Measurements from ENCODE around the gene FOXD4L5.
"Not testable (repeated sequence)": the region's sequence is repeated elsewhere in the genome, so short reads cannot be mapped to it uniquely, and the experiment has no call there.

The FOXD4L5 gene

DNA sequence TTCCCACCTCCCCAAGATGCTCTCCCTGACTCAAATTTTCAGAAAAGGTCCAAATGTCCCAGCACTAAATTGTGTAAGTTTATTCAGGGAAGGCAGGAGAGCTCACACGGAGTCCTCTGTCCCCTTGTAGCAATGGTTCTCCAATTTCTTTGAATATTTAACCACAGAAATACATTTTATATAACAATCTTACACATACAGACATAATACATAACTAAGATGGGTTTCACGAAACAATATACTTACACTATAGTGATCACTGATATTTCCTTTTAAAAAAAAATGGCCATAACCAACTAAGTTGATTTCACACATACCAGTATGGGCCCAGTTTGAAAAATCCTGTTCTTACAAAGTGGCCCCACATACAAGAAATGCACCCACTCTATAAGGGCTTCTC is at the start of gene FOXD4L5:
Gene FOXD4L5 (minus strand): TSS at position 101 of the 400 bp plus-strand sequence. CDS start 832 bp downstream, outside the sequence.
- H4K20me1 ChIP-seq (ENCODE audit: insufficient read depth, low read length); H3F3A ChIP-seq (ENCODE audit: insufficient read depth, low read length); DNase-seq; H3K9me3 ChIP-seq (replicated peaks; ENCODE audit: insufficient read depth, low read length); H3K79me2 ChIP-seq (ENCODE audit: low read length); H2AFZ ChIP-seq (ENCODE audit: low read length); H3K4me3 ChIP-seq (ENCODE audit: low read length); H3K9me2 ChIP-seq (replicated peaks; ENCODE audit: insufficient read depth, low read length); H3K36me3 ChIP-seq (replicated peaks; ENCODE audit: insufficient read depth, low read length); H3K9ac ChIP-seq (ENCODE audit: low read length); H3K4me1 ChIP-seq (ENCODE audit: low read length); H3K27me3 ChIP-seq (replicated peaks; ENCODE audit: insufficient read depth, low read length); H3K27ac ChIP-seq (ENCODE audit: low read length); H3K4me2 ChIP-seq (ENCODE audit: low read depth, low read length): not testable (repeated sequence)

DNA sequence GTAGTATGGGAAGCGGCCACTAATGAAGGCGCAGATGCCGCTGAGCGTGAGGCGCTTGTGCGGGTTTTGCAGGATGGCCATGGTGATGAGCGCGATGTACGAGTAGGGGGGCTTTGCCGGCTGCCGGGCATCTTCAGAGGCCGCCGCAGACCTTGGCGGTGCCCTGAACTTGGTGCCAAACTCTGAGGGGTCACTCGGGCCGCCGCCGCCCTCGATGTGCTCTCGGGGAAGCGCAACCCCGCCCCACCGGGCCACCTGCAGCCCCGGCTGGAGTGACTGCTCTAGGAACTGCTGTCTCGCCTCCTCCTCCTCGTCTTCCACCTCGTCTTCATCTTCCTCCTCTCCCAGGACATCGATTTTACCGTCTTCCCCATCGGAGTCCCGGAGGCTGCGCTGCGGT is 1.1 kb downstream of the FOXD4L5 start:
- not testable (repeated sequence) for H3K27ac ChIP-seq (ENCODE audit: low read length); DNase-seq; H3K4me1 ChIP-seq (ENCODE audit: low read length); H3K9me3 ChIP-seq (replicated peaks; ENCODE audit: insufficient read depth, low read length); H3F3A ChIP-seq (ENCODE audit: insufficient read depth, low read length); H3K4me3 ChIP-seq (ENCODE audit: low read length); H4K20me1 ChIP-seq (ENCODE audit: insufficient read depth, low read length); H3K36me3 ChIP-seq (replicated peaks; ENCODE audit: insufficient read depth, low read length); H2AFZ ChIP-seq (ENCODE audit: low read length); H3K9me2 ChIP-seq (replicated peaks; ENCODE audit: insufficient read depth, low read length); H3K4me2 ChIP-seq (ENCODE audit: low read depth, low read length); H3K9ac ChIP-seq (ENCODE audit: low read length); H3K79me2 ChIP-seq (ENCODE audit: low read length); H3K27me3 ChIP-seq (replicated peaks; ENCODE audit: insufficient read depth, low read length)

DNA sequence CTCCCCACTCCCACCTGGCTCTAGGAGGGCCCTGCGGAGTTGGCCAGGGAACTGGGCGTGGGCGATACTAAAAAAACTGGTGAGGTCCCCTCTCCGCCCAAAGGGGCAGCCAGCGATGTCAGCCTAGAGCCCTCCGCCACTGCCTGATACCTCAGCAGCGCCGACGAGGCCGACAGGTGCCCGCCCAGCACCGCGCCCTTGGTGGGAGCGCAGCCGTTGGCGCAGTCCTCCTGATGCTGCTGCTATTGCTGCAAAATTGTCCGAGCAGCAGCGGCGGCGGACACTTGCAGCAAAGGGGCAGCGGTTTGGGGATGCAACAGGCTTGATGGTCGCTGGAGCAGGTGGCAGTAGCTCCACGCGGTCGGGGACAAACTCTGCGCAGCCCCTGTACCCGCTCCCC is 2.0 kb downstream of the FOXD4L5 start:
- DNase-seq; H3K9me3 ChIP-seq (replicated peaks; ENCODE audit: insufficient read depth, low read length); H3K4me1 ChIP-seq (ENCODE audit: low read length); H3K79me2 ChIP-seq (ENCODE audit: low read length); H3K9me2 ChIP-seq (replicated peaks; ENCODE audit: insufficient read depth, low read length); H4K20me1 ChIP-seq (ENCODE audit: insufficient read depth, low read length); H3K9ac ChIP-seq (ENCODE audit: low read length); H3F3A ChIP-seq (ENCODE audit: insufficient read depth, low read length); H3K4me3 ChIP-seq (ENCODE audit: low read length); H3K36me3 ChIP-seq (replicated peaks; ENCODE audit: insufficient read depth, low read length); H3K27ac ChIP-seq (ENCODE audit: low read length); H2AFZ ChIP-seq (ENCODE audit: low read length); H3K4me2 ChIP-seq (ENCODE audit: low read depth, low read length); H3K27me3 ChIP-seq (replicated peaks; ENCODE audit: insufficient read depth, low read length): not testable (repeated sequence)
